Liver (tissue), 3 donors: ENCODE results near the gene RIPK1.
"Not testable (repeated sequence)": the region's sequence is repeated elsewhere in the genome, so short reads cannot be mapped to it uniquely, and the experiment has no call there.

Source experiments
- EGR1 ChIP-seq, 2 donors: IDR thresholded peaks; 2 replicates each; pipeline ENCODE4 v1.6.1; 2016 to 2018; ENCODE audit warnings: antibody characterized with exemption in 2 of 2, low read depth in 2 of 2
- JUND ChIP-seq, 2 donors: IDR thresholded peaks; 2 replicates each; pipeline ENCODE4 v1.6.1; 2016; ENCODE audit warnings: antibody characterized with exemption in 2 of 2
- TAF1 ChIP-seq: conservative IDR thresholded peaks from 2 replicates; pipeline ENCODE4 v1.6.1; 2016; ENCODE audit warnings: antibody characterized with exemption, mild to moderate bottlenecking
- TF ChIP-seq, protein P1 (sequence below): fragments of 150-350 bp; IDR thresholded peaks from 2 replicates; pipeline ENCODE4 v1.5.1; 2017; ENCODE audit warnings: improper control_type of control experiment, low read depth, low read length; ENCODE audit not compliant: missing input control
- donor health status: healthy.
- donor health status: healthy.

DNA sequence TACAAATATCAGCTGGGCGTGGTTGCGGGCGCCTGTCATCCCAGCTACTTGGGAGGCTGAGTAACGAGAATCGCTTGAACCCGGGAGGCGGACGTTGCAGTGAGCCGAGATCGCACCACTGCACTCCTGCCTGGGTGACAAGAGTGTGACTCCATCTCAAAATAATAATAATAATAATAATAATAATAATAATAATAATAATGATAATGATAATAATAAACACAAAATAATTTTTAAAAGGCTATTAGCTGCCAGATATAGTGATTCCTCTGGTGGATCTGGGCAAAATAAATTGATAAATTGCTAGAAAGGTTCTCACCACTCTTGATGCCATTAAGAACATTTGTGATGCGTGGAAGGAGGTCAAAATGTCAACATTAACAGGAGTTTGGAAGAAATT, 8.2 kb upstream of the RIPK1 start:
- TF ChIP-seq, protein P1, sequence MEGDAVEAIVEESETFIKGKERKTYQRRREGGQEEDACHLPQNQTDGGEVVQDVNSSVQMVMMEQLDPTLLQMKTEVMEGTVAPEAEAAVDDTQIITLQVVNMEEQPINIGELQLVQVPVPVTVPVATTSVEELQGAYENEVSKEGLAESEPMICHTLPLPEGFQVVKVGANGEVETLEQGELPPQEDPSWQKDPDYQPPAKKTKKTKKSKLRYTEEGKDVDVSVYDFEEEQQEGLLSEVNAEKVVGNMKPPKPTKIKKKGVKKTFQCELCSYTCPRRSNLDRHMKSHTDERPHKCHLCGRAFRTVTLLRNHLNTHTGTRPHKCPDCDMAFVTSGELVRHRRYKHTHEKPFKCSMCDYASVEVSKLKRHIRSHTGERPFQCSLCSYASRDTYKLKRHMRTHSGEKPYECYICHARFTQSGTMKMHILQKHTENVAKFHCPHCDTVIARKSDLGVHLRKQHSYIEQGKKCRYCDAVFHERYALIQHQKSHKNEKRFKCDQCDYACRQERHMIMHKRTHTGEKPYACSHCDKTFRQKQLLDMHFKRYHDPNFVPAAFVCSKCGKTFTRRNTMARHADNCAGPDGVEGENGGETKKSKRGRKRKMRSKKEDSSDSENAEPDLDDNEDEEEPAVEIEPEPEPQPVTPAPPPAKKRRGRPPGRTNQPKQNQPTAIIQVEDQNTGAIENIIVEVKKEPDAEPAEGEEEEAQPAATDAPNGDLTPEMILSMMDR = not testable (repeated sequence)
- not testable (repeated sequence) for TF ChIP-seq TAF1; JUND (IDR thresholded peaks at IDR 0.05); EGR1 (IDR thresholded peaks at IDR 0.05; ENCODE audit: low read depth in 2 of 2)
